HG02798 (cell line): ENCODE results near the gene IFNA21.
"Not testable (repeated sequence)": the region's sequence is repeated elsewhere in the genome, so short reads cannot be mapped to it uniquely, and the experiment has no call there.

Experiments used
- ATAC-seq: cut with Tn5 transposase; IDR thresholded peaks from one replicate; pipeline ENCODE4 v1.9.1; 2021; ENCODE audit warnings: mild to moderate bottlenecking; ENCODE audit not compliant: unreplicated experiment, poor library complexity

The IFNA21 gene

DNA sequence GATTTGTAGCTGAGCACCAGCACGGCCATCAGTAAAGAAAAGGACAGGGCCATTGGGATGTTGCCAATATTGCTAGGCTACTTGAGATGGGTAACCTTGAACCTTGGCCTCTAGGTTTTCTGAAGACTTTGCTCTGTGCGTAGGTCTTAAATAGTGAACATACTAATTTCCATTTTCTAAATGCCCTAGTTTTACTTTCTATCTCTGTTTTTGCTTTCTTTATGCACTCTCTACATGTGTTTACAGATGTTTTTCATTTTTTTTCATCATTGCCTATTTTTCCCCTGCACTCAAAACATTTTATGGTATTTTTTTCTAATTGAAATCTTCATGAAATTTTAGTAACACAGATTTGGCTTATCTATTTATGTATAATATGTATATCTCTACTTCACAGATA lies at the start of gene IFNA21:
TSS of gene IFNA21 (minus strand) at position 101 of the 400 bp plus-strand sequence. CDS start at position 53, 48 bp downstream.
- ATAC-seq: not testable (repeated sequence)

- peak; percentile 83 for ATAC-seq
Observed at GRCh38 chr9:21213411-21214326, 47.2 kb upstream of the IFNA21 start.

GRCh38 chr9:21212160-21212559 lies 45.7 kb upstream of the IFNA21 start:
- not testable (repeated sequence) for ATAC-seq

GRCh38 chr9:21210782-21211181 lies 44.3 kb upstream of the IFNA21 start:
- not testable (repeated sequence) for ATAC-seq

DNA sequence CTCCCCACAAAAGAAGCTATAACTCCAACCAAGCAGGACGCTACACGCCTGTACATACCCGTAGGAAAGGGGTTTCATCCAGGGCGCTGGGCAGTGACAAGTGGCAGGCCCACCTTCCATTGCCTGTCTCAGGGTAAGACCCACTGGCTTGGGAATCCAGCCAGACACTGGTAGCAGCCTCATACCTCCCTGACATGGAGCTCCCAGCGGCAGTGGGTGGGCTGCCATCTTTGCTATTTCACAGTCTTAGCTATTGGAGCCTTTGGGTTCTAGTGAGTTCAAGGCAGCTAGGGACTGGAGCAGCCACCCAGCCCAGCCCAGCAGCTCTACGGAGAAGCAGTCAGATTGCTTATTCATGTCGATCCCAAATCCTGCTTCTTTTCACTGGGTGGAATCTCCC lies 43.9 kb upstream of the IFNA21 start:
- ATAC-seq: no peak

DNA sequence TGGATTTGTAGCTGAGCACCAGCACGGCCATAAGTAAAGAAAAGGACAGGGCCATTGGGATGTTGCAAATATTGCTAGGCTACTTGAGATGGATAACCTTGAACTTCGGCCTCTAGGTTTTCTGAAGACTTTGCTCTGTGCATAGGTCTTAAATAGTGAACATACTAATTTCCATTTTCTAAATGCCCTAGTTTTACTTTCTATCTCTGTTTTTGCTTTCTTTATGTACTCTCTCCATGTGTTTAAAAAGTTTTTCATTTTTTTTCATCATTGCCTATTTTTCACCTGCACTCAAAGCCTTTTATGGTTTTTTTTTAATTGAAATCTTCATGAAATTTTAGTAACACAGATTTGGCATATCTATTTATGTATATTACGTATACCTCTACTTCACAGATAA lies 40.6 kb upstream of the IFNA21 start, which contains the start of gene IFNA10:
TSS of gene IFNA10 (minus strand) at position 101 of the 400 bp plus-strand sequence. CDS start at position 55, 46 bp downstream.
- not testable (repeated sequence) for ATAC-seq

- ATAC-seq: no peak
Observed at GRCh38 chr9:21205204-21205603, 38.7 kb upstream of the IFNA21 start.

DNA sequence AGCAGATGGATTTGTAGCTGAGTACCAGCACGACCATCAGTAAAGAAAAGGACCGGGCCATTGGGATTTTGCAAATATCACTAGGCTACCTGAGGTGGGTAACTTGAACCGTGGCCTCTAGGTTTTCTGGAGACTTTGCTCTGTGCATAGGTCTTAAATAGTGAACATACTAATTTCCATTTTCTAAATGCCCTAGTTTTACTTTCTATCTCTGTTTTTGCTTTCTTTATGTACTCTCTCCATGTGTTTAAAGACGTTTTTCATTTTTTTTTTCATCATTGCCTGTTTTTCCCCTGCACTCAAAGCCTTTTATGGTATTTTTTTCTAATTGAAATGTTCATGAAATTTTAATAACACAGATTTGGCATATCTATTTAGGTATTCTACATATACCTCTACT lies 35.6 kb upstream of the IFNA21 start, which contains the start of gene IFNA7:
TSS of gene IFNA7 (minus strand) at position 101 of the 400 bp plus-strand sequence. CDS start at position 61, 40 bp downstream.
- not testable (repeated sequence) for ATAC-seq

DNA sequence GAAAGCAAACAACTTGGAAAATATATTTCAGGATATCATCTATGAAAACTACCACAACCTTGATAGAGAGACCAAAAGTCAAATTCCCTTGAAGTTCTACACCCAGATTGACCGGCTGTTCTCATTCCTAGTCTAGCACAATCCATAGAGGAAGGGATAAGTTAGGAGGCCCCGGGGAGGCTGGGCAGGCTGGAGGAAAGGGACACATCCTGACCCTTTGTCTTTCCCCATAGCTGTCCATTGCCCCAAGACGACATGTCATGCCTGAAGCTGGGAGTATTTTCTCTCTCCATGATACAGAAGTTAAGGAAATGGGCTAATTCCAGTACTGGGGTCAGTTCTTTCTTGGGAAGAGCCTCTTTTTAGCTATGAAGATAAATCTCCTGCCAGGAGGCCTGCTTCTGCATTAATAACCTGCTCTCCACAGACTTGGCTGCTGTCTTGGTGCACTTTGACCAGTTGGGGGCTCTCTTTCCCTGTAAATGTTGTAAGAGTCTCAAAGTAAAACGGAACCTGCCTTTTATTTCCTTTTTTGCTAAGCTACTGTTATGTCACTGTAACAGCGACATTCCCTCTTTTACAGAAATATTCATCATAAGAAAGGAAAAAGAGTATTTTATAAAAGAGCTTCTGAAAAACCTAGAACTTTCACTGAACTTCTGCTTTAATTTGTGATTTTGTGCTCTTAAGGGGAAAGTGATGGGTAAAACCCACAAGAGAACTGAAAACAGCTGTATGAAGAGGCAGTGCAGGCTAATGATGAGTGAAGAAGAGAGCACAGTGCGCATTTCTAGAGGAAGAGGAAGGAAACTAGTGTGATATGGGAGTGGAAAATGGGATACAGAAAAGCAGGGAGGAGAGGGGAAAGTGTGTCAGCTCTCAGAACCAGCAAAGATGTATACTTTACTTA lies 28.7 kb upstream of the IFNA21 start:
- peak; percentile 92 for ATAC-seq

DNA sequence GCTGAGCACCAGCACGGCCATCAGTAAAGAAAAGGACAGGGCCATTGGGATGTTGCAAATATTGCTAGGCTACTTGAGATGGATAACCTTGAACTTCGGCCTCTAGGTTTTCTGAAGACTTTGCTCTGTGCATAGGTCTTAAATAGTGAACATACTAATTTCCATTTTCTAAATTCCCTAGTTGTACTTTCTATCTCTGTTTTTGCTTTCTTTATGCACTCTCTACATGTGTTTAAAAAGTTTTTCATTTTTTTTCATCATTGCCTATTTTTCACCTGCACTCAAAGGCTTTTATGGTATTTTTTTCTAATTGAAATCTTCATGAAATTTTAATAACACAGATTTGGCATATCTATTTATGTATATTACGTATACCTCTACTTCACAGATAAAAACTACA lies 21.0 kb upstream of the IFNA21 start, which contains the start of gene IFNA4:
TSS of gene IFNA4 (minus strand) at position 101 of the 400 bp plus-strand sequence. CDS start at position 45, 56 bp downstream.
- ATAC-seq: not testable (repeated sequence)

DNA sequence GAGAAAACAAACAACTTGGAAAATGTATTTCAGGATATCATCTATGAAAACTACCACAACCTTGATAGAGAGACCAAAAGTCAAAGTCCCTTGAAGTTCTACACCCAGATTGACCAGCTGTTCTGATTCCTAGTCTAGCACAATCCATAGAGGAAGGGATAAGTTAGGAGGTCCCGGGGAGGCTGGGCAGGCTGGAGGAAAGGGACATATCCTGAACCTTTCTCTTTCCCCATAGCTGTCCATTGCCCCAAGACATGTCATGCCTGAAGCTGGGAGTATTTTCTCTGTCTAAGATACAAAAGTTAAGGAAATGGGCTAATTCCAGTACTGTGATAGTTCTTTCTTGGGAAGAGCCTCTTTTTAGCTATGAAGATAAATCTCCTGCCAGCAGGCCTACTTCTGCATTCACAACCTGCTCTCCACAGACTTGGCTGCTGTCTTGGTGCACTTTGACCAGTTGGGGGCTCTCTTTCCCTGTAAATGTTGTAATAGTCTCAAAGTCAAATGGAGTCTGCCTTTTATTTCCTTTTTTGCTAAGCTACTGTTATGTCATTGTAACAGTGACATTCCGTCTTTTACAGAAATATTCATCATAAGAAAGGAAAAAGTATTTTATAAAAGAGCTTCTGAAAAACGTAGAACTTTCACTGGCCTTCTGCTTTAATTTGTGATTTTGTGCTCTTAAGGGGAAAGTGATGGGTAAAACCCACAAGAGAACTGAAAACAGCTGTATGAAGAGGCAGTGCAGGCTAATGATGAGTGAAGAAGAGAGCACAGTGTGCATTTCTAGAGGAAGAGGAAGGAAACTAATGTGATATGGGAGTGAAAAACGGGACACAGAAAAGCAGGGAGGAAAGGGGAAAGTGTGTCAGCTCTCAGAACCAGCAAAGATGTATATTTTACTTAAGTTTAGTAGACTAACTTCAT lies 16.6 kb upstream of the IFNA21 start:
- ATAC-seq: peak; percentile 92

DNA sequence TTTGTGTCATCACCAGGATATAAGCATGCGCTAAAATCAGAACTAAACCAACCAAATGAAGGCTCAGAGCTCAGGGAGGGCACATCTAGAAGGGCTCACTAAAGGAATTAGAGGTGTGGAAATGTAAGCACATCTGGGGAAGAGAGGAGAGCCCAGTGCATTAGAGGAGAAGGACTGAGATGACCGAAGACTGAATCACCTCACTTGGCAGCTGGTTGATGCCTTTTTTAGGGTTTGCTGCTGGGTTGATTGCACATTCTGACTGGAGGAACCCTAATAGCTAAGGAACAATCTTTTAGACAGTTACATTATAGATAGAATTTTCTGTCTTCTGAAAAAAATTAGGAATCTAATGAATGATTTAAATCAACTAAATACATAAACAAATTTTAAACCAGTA lies 8.2 kb upstream of the IFNA21 start:
- ATAC-seq: no peak

DNA sequence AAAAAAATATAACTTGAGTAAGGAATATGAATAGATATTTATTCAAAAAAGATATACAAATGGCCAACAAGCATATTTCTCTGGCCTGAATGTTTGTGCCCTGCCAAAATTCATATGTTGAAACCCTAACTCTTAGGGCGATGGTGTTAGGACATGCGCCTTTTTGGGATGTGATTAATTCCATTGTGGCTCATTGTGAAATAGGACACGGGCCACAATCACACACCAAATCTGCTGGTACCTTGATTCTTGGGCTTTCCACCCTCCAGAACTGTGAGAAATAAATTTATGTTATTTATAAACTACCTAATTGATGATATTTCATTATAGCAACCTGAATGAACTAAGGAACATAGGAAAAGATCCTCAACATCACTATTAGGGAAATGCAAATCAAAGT lies 5.7 kb upstream of the IFNA21 start:
- ATAC-seq: no peak

GRCh38 chr9:21171351-21171750 lies 4.9 kb upstream of the IFNA21 start:
- no peak for ATAC-seq

- ATAC-seq: no peak
Observed at GRCh38 chr9:21165516-21165915, 944 bp downstream of the IFNA21 start.

DNA sequence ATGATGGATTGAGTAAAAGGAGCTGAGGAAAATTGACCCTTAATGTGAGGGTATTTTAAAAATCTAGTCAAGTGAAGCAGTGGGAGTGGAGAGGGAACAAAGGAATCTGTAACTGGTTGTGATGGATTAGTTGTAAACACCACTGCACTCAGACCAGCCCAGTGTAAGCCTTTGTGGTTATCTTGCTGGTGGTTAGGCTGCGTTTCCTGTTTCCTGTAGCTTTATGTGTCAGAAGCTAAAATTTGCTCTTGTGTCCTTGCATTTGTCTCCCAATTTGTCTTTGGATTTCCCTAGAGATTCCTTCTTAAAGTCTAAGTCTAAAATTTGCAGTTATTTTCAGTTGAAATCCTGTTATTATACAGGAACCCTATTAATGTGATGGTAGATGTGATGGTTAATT lies 6.3 kb downstream of the IFNA21 start:
- peak; percentile 81 for ATAC-seq

DNA sequence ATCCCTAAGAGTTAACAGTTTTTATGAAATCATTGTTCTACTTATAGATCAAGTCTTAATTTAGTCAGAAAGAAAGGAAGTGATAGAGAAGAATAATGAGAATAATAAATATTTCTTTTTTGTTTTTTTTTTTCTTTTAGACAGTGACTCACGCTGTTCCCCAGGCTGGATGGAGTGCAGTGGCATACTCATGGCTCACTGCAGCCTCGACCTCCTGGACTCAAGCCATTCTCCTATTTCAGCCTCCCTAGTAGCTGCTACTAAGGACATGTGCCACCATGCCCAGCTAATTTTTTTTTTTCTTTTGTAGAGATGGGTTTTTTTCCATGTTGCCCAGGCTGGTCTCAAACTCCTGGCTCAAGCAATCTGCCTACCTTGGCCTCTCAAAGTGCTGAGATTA lies 11.0 kb downstream of the IFNA21 start:
- ATAC-seq: no peak

DNA sequence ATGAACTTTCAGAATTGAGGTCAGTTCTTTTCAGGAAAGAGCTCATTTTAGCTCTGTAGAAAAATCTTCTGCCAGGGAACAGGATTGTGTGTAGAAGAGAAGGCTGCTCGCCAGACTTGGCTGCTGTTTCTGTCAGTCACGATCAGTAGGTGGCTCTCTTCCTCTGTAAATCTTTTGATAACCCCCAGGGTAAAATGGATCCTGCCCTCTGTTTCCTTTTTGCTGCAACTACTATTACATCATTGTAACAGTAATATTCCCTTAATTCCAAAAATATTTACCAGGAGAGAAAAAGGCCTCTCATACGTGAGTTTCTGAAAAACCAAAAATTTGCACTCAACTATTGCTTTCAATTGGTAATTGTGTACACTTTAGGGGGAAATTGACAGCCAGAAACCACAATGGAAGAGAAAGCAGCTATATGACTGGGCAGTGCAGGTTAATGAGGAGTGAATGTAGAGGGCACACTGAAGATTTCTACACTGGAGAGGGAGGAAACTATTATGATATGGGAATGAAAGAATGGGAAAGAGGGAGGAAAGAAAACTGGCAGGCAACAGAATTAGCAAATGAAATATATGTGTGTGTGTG lies 12.3 kb downstream of the IFNA21 start:
- peak; percentile 80 for ATAC-seq
